Epithelial cell of esophagus (primary cell): ENCODE measurements around the gene NUP62.

Experiments used
- DNase-seq: peaks from one replicate; pipeline ENCODE4 v3.0.0; 2010; ENCODE audit warnings: low read depth
- H3K4me3 ChIP-seq: 2 replicates; pipeline ENCODE4 v1.5.1; 2011; ENCODE audit warnings: mild to moderate bottlenecking, low read length, control low read depth
- CTCF ChIP-seq: IDR thresholded peaks from 2 replicates; pipeline ENCODE4 v1.5.1; 2011; ENCODE audit warnings: low read depth, mild to moderate bottlenecking, low read length, control low read depth, inconsistent platforms; ENCODE audit not compliant: insufficient read depth; ENCODE audit errors: missing control alignments

NUP62 gene

GRCh38 chr19:49929121-49929610, at the start of gene NUP62, which contains the start of gene ATF5:
NUP62 (minus strand) TSS chr19:49929504; CDS start chr19:49909807, 19,697 bp downstream.
ATF5 (plus strand) TSS chr19:49929205; CDS start chr19:49930851, 1,646 bp downstream.
- DNase-seq, result peak; percentile 74
- peak within 1 kb of the TSS; percentile 91 for H3K4me3 ChIP-seq
- no peak for TF ChIP-seq CTCF

GRCh38 chr19:49978324-49978723, 49.0 kb upstream of the NUP62 start:
- H3K4me3 ChIP-seq, result no peak overlapping the region
- DNase-seq, result no peak
- no peak for TF ChIP-seq CTCF

DNA sequence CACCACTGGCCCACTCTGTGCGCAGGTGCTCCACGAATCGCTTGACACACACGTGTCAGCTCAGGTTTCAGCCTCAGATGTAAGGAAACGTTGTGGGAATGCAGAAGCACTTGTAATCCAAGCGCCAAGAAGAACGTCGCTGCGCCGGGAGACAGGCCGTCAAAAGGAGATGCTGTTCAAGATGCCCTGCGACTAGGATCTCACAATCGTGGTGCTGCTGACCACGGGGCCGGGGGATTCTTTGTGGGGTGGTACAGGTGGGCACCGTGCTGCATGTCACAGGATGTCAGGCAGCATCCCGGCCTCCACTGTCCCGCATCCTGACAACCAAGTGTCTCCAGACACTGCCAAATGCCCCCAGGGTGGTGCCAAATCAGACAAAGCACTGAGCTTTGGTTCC, 48.6 kb upstream of the NUP62 start:
- TF ChIP-seq CTCF, result no peak
- no peak for DNase-seq
- no peak overlapping the region for H3K4me3 ChIP-seq

- no peak for TF ChIP-seq CTCF
- no peak for DNase-seq
- no peak overlapping the region for H3K4me3 ChIP-seq
Observed at GRCh38 chr19:49977076-49977475, 47.8 kb upstream of the NUP62 start.

DNA sequence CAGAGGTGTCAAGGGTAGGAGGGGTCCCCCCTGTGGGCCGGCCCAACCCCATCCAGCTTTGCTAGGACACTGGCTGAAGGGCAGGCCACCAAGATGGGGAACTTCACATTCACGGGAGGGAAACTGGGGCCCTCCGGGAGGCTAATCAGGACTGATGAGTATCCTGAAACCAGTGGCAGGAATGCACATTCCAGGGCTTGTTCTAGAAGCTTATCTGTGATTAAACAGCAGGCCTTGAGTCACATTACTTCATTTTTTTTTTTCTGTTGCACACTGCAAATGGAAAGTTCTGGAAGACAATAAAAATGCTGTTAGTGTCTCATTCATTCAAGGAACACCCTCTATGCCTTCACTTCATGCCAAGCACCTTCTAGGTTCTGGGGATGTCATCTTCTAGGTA, 47.2 kb upstream of the NUP62 start:
- TF ChIP-seq CTCF, result no peak
- H3K4me3 ChIP-seq, result no peak overlapping the region
- no peak for DNase-seq

DNA sequence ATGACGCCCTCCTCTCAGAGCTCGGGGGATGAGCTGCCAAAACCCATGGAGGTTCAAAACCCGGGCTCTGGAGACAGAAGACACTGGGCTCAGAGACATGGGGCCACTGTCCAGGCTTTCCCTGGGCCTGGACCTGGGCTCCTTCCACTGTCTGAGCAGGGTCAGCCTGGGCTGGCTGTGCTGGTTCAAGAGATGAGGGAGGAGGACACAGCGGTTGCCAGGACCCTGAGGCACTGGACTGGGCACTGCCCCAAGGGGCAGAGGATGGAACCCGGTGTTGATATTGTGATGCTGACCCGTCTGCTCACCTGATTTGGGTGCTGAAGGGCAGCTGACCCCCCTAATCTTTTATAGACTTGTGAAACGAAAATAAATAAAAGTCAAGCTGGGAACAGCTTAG, 45.7 kb upstream of the NUP62 start:
- no peak overlapping the region for H3K4me3 ChIP-seq
- DNase-seq, result no peak
- TF ChIP-seq CTCF, result no peak

- no peak for DNase-seq
- H3K4me3 ChIP-seq, result no peak overlapping the region
- no peak for TF ChIP-seq CTCF
Observed at GRCh38 chr19:49973987-49974386, 44.7 kb upstream of the NUP62 start.
